ENCODE measurements around the gene SMPX.

The SMPX gene

GRCh38 chrX:21741869-21742701 lies 15.8 kb downstream of the SMPX start:
- no peak for DNase-seq

- DNase-seq = no peak
Observed at GRCh38 chrX:21741364-21741763, 16.6 kb downstream of the SMPX start.

DNA sequence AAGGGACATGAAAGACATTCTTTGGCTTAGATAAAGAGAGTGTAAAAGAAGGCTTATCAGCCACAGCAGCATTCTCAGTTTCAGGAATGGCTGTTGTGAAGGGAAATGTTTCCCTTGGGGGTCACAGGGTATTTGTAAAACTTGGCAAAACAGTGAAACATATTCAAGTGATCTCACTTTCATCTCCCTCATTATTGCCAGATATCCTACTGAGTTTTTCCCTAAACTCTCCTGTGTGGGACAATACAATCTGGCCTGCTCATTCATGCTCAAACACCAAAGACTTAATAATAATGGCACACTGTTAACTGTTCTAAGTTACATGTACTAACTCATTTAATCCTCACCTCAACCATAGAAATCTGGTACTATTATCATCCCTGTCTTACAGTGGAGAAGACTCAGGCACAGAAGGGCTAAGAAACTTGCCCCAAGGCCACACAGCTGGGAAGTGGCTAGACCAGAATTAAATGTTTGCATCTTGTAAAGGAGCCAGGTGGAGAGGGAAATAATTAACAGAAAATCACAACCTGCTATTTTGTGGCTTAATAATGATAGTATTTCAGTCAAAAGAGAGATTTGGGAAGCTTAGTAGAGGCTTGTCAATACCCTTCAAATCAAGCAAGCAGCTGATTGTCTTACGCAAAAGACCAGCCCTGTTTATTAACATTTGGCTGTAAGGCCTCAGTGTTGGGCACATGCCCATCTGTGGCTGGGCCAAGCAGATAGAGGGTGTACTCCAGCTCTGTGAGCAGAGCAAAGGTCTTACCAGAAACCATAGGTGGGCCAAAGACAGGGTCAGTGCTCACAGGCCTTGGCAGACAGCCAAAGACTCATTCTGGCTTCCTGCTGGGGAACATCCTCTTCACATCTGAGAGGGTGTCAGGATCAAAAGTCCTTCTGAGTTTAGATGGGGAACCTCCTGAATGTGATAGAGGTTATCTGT lies 17.3 kb downstream of the SMPX start:
- no peak for DNase-seq

GRCh38 chrX:21738950-21739287 lies 19.0 kb downstream of the SMPX start:
- DNase-seq = no peak

DNA sequence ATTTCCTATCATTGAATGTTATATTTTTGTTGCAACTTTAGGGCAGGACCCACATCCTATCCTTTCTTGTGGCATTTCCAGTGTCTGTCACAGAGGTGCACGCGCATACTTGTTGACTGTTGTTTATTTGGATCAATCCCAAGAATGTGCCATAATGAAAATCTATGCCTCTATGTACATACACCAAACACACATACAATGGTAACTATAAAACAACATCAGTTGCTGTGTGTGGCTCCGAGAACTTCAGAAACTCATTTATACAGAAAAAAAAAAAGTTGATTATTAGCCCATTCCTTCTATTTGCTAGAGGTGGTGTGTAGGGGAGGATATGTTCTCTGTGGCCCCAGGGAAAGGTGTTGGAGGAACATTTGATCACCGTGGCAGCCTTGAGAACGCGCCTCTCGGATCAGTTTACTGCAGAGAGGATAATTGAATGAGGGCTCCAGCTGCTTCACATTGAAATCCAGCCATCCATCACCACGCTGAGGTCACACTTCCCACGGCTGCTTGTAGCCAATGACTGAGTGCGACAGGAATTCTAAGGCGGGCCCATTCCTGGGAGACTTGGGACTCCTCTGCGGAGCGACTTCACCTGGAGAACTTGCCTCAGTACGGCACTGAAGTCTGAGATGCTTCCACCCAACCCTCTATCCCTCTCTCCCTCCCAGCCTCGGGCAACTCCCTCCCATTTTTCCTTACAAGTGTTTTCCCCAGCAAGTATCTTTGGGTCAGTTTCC lies 19.5 kb downstream of the SMPX start:
- DNase-seq = no peak

- DNase-seq = no peak
Observed at GRCh38 chrX:21735768-21736127, 22.2 kb downstream of the SMPX start.

DNA sequence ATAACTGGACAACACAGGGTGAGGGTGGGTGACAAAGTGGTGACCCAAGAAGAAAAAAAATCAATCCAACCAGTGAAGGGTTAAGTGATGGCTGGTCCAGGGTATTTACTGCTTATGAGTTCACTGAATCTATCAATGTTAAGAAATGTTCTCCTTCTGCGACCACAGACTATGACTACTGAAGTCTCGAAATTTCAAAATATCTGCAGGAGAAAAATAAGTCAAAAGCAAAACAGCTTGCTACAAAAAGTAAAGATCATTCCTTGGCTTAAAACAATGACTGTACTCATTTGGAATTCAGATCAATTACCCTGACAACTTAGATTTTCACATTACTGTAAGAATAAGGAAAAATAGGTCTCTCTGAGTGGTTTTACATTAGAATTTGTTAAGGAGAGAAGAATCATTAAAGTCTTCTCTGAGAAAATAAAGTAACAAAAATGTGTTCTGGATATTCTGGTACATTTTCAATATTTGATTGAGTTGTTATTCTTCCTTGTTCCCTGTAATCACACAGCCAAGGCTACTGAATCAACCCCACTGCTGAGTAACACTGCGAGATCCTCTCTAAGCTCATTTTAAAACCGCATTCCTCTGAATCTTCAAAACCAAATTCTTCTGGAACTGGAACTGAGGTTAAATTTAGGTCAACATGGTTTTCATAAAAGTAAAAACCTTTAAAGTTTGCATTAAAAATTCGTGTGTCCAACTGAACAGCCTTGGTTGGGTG lies 22.7 kb downstream of the SMPX start:
- DNase-seq = no peak

- DNase-seq = no peak
Observed at GRCh38 chrX:21734175-21734574, 23.7 kb downstream of the SMPX start.

DNA sequence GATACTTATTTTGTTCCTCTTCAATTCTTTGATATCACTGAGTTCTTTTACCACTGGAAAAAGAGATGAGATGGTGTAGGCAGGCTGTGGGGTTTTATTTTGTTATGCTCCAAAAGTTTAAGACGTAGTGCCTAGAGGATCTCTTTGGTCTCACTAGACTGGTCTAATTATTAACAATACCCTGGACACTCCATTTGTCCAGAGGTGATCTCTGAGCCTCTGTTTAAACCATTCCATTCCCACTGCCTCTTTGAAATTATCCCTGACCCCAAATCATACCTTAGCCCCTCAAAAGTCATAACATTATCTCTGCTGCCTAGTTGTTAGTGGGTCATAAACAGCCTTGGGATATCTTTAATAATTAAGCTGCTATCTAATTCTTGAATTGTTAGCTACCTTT lies 24.2 kb downstream of the SMPX start:
- DNase-seq = no peak

DNA sequence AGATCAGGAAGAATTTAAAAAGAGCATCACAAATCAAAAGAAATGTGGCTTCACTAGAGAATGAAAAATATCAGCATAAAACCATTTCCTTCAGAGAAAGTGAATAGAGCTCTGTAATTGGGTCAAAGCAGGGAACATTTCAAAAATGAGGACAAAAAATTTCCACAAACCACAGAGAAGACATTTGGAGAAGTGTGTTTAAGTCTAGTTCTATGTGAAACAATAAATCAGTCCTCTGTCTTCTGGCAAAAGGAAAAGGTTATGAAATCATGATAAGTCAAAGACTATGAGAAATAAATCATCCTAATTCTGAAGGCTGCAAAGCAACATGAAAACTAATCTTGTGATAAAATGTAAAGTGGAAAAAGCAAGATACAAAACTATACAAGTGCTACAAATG lies 27.9 kb downstream of the SMPX start:
- DNase-seq = no peak

GRCh38 chrX:21728276-21728968 lies 29.5 kb downstream of the SMPX start:
- no peak for DNase-seq

DNA sequence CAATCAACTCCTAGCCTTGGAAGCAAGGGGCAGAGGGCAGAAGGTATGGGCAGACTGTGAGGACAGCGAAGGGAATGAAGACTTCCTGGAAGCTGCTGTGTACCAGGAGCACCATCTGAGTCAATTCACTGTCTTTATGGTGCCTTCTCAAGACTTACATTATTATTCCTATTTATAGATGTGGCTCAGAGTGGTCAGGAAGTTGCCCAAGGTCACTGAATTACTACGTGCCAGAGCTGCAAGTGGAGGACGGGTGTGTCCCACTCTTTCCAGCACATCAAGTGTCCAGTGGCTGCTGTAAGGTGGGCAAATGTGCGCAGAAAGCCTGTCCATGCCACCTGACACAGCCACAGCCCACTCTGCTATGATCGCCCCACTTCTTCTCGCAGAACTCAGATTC lies 32.0 kb downstream of the SMPX start:
- no peak for DNase-seq

DNA sequence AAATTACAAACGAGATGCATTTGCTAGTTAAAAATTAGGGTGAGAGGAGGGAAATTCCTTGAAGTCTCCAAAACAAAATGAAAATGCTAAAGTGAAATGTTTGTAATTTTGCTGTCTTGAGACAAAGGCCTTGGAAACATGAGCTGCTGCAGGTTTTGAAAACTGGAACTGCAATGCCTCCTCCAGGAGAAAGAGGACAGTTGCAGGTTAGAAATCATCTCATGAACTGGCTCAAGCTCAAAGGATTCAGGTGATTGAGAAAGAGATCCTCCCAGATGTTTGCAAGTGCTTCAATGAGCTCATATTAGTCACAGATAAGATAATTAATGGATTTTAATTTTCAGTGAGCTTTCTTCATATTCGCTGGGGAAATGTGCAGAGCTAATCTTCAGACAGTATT lies 32.4 kb downstream of the SMPX start:
- DNase-seq = no peak

- no peak for DNase-seq
Observed at GRCh38 chrX:21723814-21724213, 34.1 kb downstream of the SMPX start.

- no peak for DNase-seq
Observed at GRCh38 chrX:21723084-21723483, 34.8 kb downstream of the SMPX start.

- no peak for DNase-seq
Observed at GRCh38 chrX:21721195-21721594, 36.7 kb downstream of the SMPX start.

DNA sequence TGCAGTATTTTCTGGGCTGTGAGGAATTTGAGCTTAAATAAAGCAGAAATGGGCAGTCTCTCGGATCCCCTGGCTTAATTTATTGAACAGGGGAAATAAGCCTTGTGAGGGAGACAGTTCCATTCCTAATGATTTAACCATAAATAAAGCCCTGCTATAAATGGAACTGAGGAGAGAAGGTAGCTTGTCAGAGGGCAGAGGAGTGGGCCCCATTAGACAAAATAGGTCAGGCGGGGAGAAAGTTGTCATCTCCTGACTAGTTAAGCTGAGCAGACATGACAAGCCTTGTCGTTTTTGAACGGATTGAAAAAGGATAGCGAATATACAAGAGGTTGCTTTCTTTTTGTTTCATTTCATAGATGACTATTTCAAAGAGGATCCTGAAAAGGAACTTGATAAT lies 39.3 kb downstream of the SMPX start:
- DNase-seq = no peak

GRCh38 chrX:21717802-21718201 lies 40.1 kb downstream of the SMPX start:
- no peak for DNase-seq

DNA sequence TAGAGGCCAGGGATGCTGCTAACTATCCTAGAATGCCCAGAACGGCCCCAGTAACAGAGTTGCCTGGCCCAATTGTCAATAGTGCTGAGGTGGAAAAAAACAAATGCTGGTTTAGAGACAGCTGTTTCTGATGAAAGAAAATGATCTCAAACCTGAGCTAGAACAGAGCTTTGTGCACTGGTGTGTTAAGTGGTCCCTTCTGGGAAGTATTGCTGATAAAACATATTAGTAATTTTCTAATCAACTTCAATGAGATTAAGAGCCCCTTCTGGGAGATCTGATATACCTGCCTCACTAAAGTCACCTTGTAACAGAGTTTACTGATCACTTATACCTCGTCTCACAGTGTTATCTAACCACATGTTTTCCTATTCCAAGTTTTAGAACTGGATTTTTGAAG lies 42.1 kb downstream of the SMPX start:
- DNase-seq = no peak

GRCh38 chrX:21715337-21715736 lies 42.6 kb downstream of the SMPX start:
- DNase-seq = no peak

GRCh38 chrX:21711848-21712197 lies 46.1 kb downstream of the SMPX start:
- no peak for DNase-seq

All from hippocampal formation (tissue), 2 donors.